H1 (cell line): ENCODE measurements around the gene PTBP1. TPM values are rescaled to one million over a fixed set of nuclear protein-coding genes. Genes with fewer than 3 reads are reported as not detected.

Source experiments
- CTCF ChIA-PET: fragments of 300-600 bp; sonication (Branson Sonifier 250); formaldehyde crosslinking; loops from one replicate; lab custom pipeline; 2021; ENCODE audit not compliant: partially characterized antibody; lab: Charles Lee
- POLR2A ChIA-PET: fragments of 300-600 bp; sonication (Branson Sonifier 250); formaldehyde crosslinking; loops from one replicate; lab custom pipeline; 2021; ENCODE audit warnings: inconsistent platforms; ENCODE audit not compliant: partially characterized antibody; lab: Charles Lee
- DNase-seq, 2 experiments: peaks; one replicate each; pipeline versions ENCODE4 v3.0.0 to v3.0.0-alpha.2; 2010 to 2022; ENCODE audit warnings: low spot score in 2 of 2, low read depth in 1 of 2, mixed read lengths in 1 of 2
- FAIRE-seq: peaks from 2 replicates; lab custom pipeline; 2011; peaks lifted over from hg19 to GRCh38; lab: Jason Lieb, UNC
- H2AFZ ChIP-seq: 2 replicates; pipeline ENCODE4 v1.8.1; 2012; ENCODE audit warnings: low read length, inconsistent platforms
- H2AK5ac ChIP-seq: 2 replicates; pipeline ENCODE4 v1.6.1; 2013; ENCODE audit warnings: low read depth, low read length
- H2BK120ac ChIP-seq: replicated peaks from 2 replicates; pipeline ENCODE3; 2013; ENCODE audit warnings: low read depth, low read length, inconsistent platforms
- H2BK12ac ChIP-seq: 2 replicates; pipeline ENCODE4 v1.6.1; 2013; ENCODE audit warnings: low read depth, low read length
- H2BK15ac ChIP-seq: 2 replicates; pipeline ENCODE4 v1.6.1; 2013; ENCODE audit warnings: low read length
- H2BK20ac ChIP-seq: 2 replicates; pipeline ENCODE4 v1.6.1; 2013; ENCODE audit warnings: low read length
- H2BK5ac ChIP-seq: 2 replicates; pipeline ENCODE4 v1.6.1; 2013; ENCODE audit warnings: low read depth, low read length
- H3K14ac ChIP-seq: 2 replicates; pipeline ENCODE4 v1.6.1; 2013; ENCODE audit warnings: inconsistent platforms; ENCODE audit not compliant: insufficient read length
- H3K18ac ChIP-seq: 2 replicates; pipeline ENCODE4 v1.6.1; 2013; ENCODE audit warnings: low read length; ENCODE audit errors: extremely low read depth
- H3K23ac ChIP-seq: 2 replicates; pipeline ENCODE4 v1.6.1; 2013; ENCODE audit warnings: inconsistent platforms; ENCODE audit not compliant: insufficient read length
- H3K23me2 ChIP-seq: 2 replicates; pipeline ENCODE4 v1.6.1; 2013; ENCODE audit warnings: low read depth, low read length
- H3K27ac ChIP-seq: 2 replicates; pipeline ENCODE4 v1.6.1; 2011; ENCODE audit warnings: low read depth, low read length, inconsistent platforms
- H3K27me3 ChIP-seq, 4 experiments: replicated peaks in 1 of 4; 1 replicate in 1 of 4; 2 replicates in 3 of 4; pipeline versions ENCODE4 v1.6.1 to v1.8.1; 2011 to 2013; ENCODE audit warnings: low read length in 3 of 4, mild to moderate bottlenecking in 3 of 4, inconsistent platforms in 2 of 4, mixed read lengths in 2 of 4, moderate library complexity in 1 of 4; ENCODE audit not compliant: control insufficient read depth in 3 of 4, insufficient read depth in 3 of 4; ENCODE audit errors: extremely low read depth in 1 of 4
- H3K36me3 ChIP-seq, 4 experiments: 2 replicates each; pipeline versions ENCODE4 v1.6.1 to v1.8.1; 2011 to 2013; ENCODE audit warnings: mild to moderate bottlenecking in 4 of 4, low read length in 3 of 4, moderate library complexity in 2 of 4, control low read depth in 1 of 4, inconsistent platforms in 1 of 4; ENCODE audit not compliant: insufficient read depth in 4 of 4, control insufficient read depth in 2 of 4
- H3K4ac ChIP-seq: replicated peaks from 2 replicates; pipeline ENCODE3; 2013; ENCODE audit warnings: low read length, low read depth, mixed read lengths, inconsistent platforms; ENCODE audit not compliant: insufficient read length
- H3K4me1 ChIP-seq, 4 experiments: replicated peaks in 1 of 4; 1 replicate in 1 of 4; 2 replicates in 3 of 4; pipeline versions ENCODE4 v1.6.1 to v1.8.1; 2011 to 2013; ENCODE audit warnings: low read length in 3 of 4, inconsistent platforms in 2 of 4, mixed read lengths in 1 of 4; ENCODE audit not compliant: insufficient read depth in 4 of 4, control insufficient read depth in 3 of 4
- H3K4me2 ChIP-seq, 2 experiments: 2 replicates each; pipeline versions ENCODE4 v1.6.1 to v1.8.1; 2011 to 2013; ENCODE audit warnings: low read depth in 2 of 2, low read length in 2 of 2, control low read depth in 1 of 2, inconsistent platforms in 1 of 2, mild to moderate bottlenecking in 1 of 2; ENCODE audit not compliant: insufficient read depth in 1 of 2
- H3K4me3 ChIP-seq, 4 experiments: fragments of 200-600, 300-600 bp in 1 of 4; sonication (generic), shearing (Covaris generic), sonication (Bioruptor Twin) in 1 of 4; 2 replicates each; pipeline versions ENCODE4 v1.5.1 to v1.8.1; 2011 to 2016; ENCODE audit warnings: low read length in 4 of 4, low read depth in 3 of 4, control low read depth in 2 of 4, inconsistent platforms in 2 of 4, mild to moderate bottlenecking in 2 of 4, mixed read lengths in 1 of 4, moderate library complexity in 1 of 4; ENCODE audit not compliant: insufficient read depth in 2 of 4; ENCODE audit errors: extremely low read depth in 1 of 4
- H3K56ac ChIP-seq: replicated peaks from 2 replicates; pipeline ENCODE3; 2013; ENCODE audit warnings: low read depth, mild to moderate bottlenecking, mixed read lengths, low read length, inconsistent platforms; ENCODE audit not compliant: insufficient read length
- H3K79me1 ChIP-seq: 2 replicates; pipeline ENCODE4 v1.6.1; 2013; ENCODE audit warnings: low read depth, low read length, control low read depth
- H3K79me2 ChIP-seq, 2 experiments: 2 replicates each; pipeline versions ENCODE4 v1.6.1 to v1.8.1; 2012 to 2013; ENCODE audit warnings: low read length in 2 of 2, mild to moderate bottlenecking in 2 of 2, inconsistent platforms in 1 of 2; ENCODE audit not compliant: insufficient read depth in 2 of 2, control insufficient read depth in 1 of 2
- H3K9ac ChIP-seq, 4 experiments: replicated peaks in 1 of 4; 1 replicate in 1 of 4; 2 replicates in 3 of 4; pipeline versions ENCODE4 v1.6.1 to v1.8.1; 2011 to 2013; ENCODE audit warnings: low read depth in 3 of 4, low read length in 3 of 4, control low read depth in 2 of 4, mild to moderate bottlenecking in 2 of 4, moderate library complexity in 2 of 4, inconsistent platforms in 1 of 4; ENCODE audit errors: extremely low read depth in 1 of 4
- H3K9me3 ChIP-seq, 2 experiments: 2 replicates each; pipeline versions ENCODE4 v1.6.1 to v1.8.1; 2012 to 2013; ENCODE audit warnings: mild to moderate bottlenecking in 2 of 2, moderate library complexity in 2 of 2, control low read depth in 1 of 2, inconsistent platforms in 1 of 2, low read depth in 1 of 2, low read length in 1 of 2, mixed read lengths in 1 of 2; ENCODE audit not compliant: insufficient read depth in 2 of 2
- H4K20me1 ChIP-seq, 2 experiments: replicated peaks in 1 of 2; 2 replicates each; pipeline versions ENCODE3 to v1.8.1; 2011 to 2013; ENCODE audit warnings: inconsistent platforms in 2 of 2, low read length in 2 of 2, mild to moderate bottlenecking in 1 of 2; ENCODE audit not compliant: insufficient read depth in 2 of 2, control insufficient read depth in 1 of 2
- H4K5ac ChIP-seq: 2 replicates; pipeline ENCODE4 v1.6.1; 2013; ENCODE audit warnings: low read length, low read depth, mixed read lengths, inconsistent platforms; ENCODE audit not compliant: insufficient read length
- H4K8ac ChIP-seq: 2 replicates; pipeline ENCODE4 v1.8.0; 2013; ENCODE audit warnings: mild to moderate bottlenecking, moderate library complexity, low read length, inconsistent platforms; ENCODE audit not compliant: insufficient read depth; ENCODE audit errors: extremely low read depth
- H4K91ac ChIP-seq: replicated peaks from 2 replicates; pipeline ENCODE3; 2013; ENCODE audit warnings: low read length, mixed read lengths, inconsistent platforms; ENCODE audit not compliant: insufficient read length
- POLR2AphosphoS5 ChIP-seq: IDR thresholded peaks from 2 replicates; pipeline ENCODE4 v1.6.1; 2011; ENCODE audit warnings: low read depth, low read length
- POU5F1 ChIP-seq: IDR thresholded peaks from 2 replicates; pipeline ENCODE4 v1.6.1; 2011; ENCODE audit warnings: low read depth, mild to moderate bottlenecking, low read length, moderate library complexity
- WGBS, 2 experiments: shearing (Covaris generic) in 1 of 2; methylation state at CpG; one replicate each; pipeline versions ENCODE4 v1.1.6 to v1.1.7; 2013 to 2015; ENCODE audit warnings: low lambda C conversion rate in 2 of 2, mixed read lengths in 2 of 2, inconsistent platforms in 1 of 2, low coverage in 1 of 2, missing lambda C conversion rate in 1 of 2; ENCODE audit not compliant: insufficient replicate concordance in 2 of 2, insufficient coverage in 1 of 2, insufficient read length in 1 of 2; ENCODE audit errors: extremely low coverage in 1 of 2, missing lambda C conversion rate in 1 of 2; 5-methylcytosine and 5-hydroxymethylcytosine counted together
- polyA plus RNA-seq, 7 experiments: library from polyadenylated mRNA; depleted of rRNA in 3 of 7; stranded (reverse) in 5 of 7; unstranded in 2 of 7; fragments of >200 nt in 5 of 7; fragments of 200-250 nt in 2 of 7; gene quantifications; 1 replicate in 5 of 7; 2 replicates in 1 of 7; 4 replicates in 1 of 7; pipeline versions ENCODE4 v1.2.1 to v1.2.3, GENCODE V29; 2011 to 2013; ENCODE audit warnings: missing spikeins in 2 of 7, mixed read lengths in 2 of 7
- total RNA-seq: library from RNA; stranded (reverse); fragmentation: NEBNext Ultra II Directional; extraction: Animal tissue kit (Norgen Biotek cat#: 25700); gene quantifications from 2 replicates; pipeline ENCODE4 v1.2.1, GENCODE V29; 2021

The PTBP1 gene
- total and polyA plus RNA-seq, 2 of the 8 experiments (the other 6 are each of a cell fraction or from before 2014, with no cell fraction given), result 528 to 888 TPM

- no peak for DNase-seq
- Histone ChIP-seq H3K18ac (no peak overlapping the region), H4K5ac (no peak overlapping the region), H3K23ac (no peak overlapping the region), H2AFZ (no peak overlapping the region), H3K9ac (peak overlapping the region in 2 of 4 experiments; percentile 24 to 44; a peak in 2 of 7 replicates), H2BK20ac (no peak overlapping the region), H3K4me3 (peak overlapping the region in 3 of 4 experiments; percentile 2 to 100 (median 2); a peak in 4 of 8 replicates), H2BK120ac (no peak overlapping the region), H3K27ac (peak overlapping the region; percentile 20; the same call in 1 of the 2 replicates), H4K8ac (no peak overlapping the region), H2AK5ac (no peak overlapping the region), H3K79me1 (peaks cover 14% of the 10 kb centered on the region), H4K91ac (no peak overlapping the region), H3K4me1 (peaks cover 0 to 29% (median 16%) of the 10 kb centered on the region in 4 experiments; a peak in 6 of 7 replicates), H4K20me1 (peaks cover 59 to 66% of the 10 kb centered on the region in 2 experiments), H3K4ac (no peak overlapping the region), H3K27me3 (no peaks in the 10 kb centered on the region), H3K36me3 (peaks cover 24 to 50% (median 44%) of the 10 kb centered on the region in 4 experiments), H2BK5ac (no peak overlapping the region; the same call in 1 of the 2 replicates), H3K56ac (peak overlapping the region; percentile 40), H3K4me2 (peak overlapping the region; percentile 53 to 62), H2BK12ac (no peak overlapping the region), H3K9me3 (no peaks in the 10 kb centered on the region), H3K79me2 (peaks cover 62 to 77% of the 10 kb centered on the region in 2 experiments), H3K14ac (no peak overlapping the region), H3K23me2 (peaks cover 10% of the 10 kb centered on the region; the same call in 1 of the 2 replicates), H2BK15ac (no peak overlapping the region)
- FAIRE-seq, result no peak
- POLR2A ChIA-PET, result interaction anchor here (0.9 to 16.9 kb wide), 15 partner anchors 9 to 120 kb away, joined by 3 to 277 read pairs (median 12); partner anchors contain the start of genes AZU1, PLPPR3 and PRTN3
- 83% methylated on average over 16 of the region's 17 CpGs; no CpG with 5 or more reads in 1 of the 2 experiments for whole genome bisulfite sequencing, 2 experiments
- TF ChIP-seq POLR2AphosphoS5 (peak; percentile 13; the same call in 1 of the 2 replicates), POU5F1 (no peak)
- CTCF ChIA-PET, result interaction anchor here (0.9 to 1.3 kb wide), 5 partner anchors 9 to 183 kb away, joined by 3 to 5 read pairs (median 4); partner anchors contain the start of gene WDR18
Measured at GRCh38 chr19:800360-801029, 3.2 kb downstream of the PTBP1 start.
